Endothelial cell of umbilical vein (primary cell): ENCODE results near the gene RUNX2. TPM values are rescaled to one million over a fixed set of nuclear protein-coding genes. Genes with fewer than 3 reads are reported as not detected.

Experiments used
- BruUV-seq: library from RNA; stranded (reverse); fragments of 400-500 nt; replicated peaks from 2 replicates; lab custom pipeline; 2021; lab: Mats Ljungman, UMichigan
- CTCF ChIA-PET: fragments of 300-600, 350-600 bp; sonication (Branson Sonifier 250); formaldehyde crosslinking; loops from one replicate; lab custom pipeline; 2021; ENCODE audit warnings: antibody characterized with exemption, inconsistent platforms; lab: Charles Lee
- POLR2A ChIA-PET: fragments of 300-600, 350-600 bp; sonication (Branson Sonifier 250); formaldehyde crosslinking; loops from one replicate; lab custom pipeline; 2021; ENCODE audit warnings: antibody characterized with exemption, inconsistent platforms; lab: Charles Lee
- DNase-seq: peaks from one replicate; pipeline ENCODE4 v3.0.0-alpha.2; 2011; ENCODE audit warnings: low read depth, low spot score
- FAIRE-seq: peaks from 2 replicates; lab custom pipeline; 2011; peaks lifted over from hg19 to GRCh38; lab: Jason Lieb, UNC
- H2AFZ ChIP-seq: 2 replicates; pipeline ENCODE4 v1.6.0; 2012; ENCODE audit warnings: low read depth, low read length, control low read depth, inconsistent platforms
- H3K27ac ChIP-seq: 2 replicates; pipeline ENCODE4 v1.5.1; 2011; ENCODE audit warnings: low read depth, mild to moderate bottlenecking, control low read depth, low read length, moderate library complexity; ENCODE audit not compliant: insufficient read depth
- H3K27me3 ChIP-seq, 2 experiments: 2 replicates each; pipeline versions ENCODE4 v1.6.0 to v1.6.1; 2011; ENCODE audit warnings: low read length in 2 of 2, mixed read lengths in 1 of 2; ENCODE audit not compliant: control insufficient read depth in 2 of 2, insufficient read depth in 2 of 2
- H3K36me3 ChIP-seq, 2 experiments: 2 replicates in 1 of 2; 3 replicates in 1 of 2; pipeline ENCODE4 v1.5.1; 2011; ENCODE audit warnings: low read length in 2 of 2, mild to moderate bottlenecking in 1 of 2, moderate library complexity in 1 of 2; ENCODE audit not compliant: control insufficient read depth in 2 of 2, insufficient read depth in 2 of 2; ENCODE audit errors: extremely low read depth in 1 of 2
- H3K4me1 ChIP-seq: 3 replicates; pipeline ENCODE4 v1.5.1; 2011; ENCODE audit warnings: mild to moderate bottlenecking, low read length; ENCODE audit not compliant: control insufficient read depth, insufficient read depth; ENCODE audit errors: extremely low read depth
- H3K4me2 ChIP-seq: 2 replicates; pipeline ENCODE4 v1.6.1; 2011; ENCODE audit warnings: low read length, control low read depth, mixed read lengths; ENCODE audit not compliant: insufficient read depth
- H3K4me3 ChIP-seq, 3 experiments: fragments of 200-600 bp in 1 of 3; sonication (generic), shearing (Covaris generic) in 1 of 3; replicated peaks in 1 of 3; 2 replicates each; pipeline ENCODE4 v1.5.1; 2011 to 2016; ENCODE audit warnings: control low read depth in 3 of 3, low read length in 3 of 3, mild to moderate bottlenecking in 2 of 3, inconsistent platforms in 1 of 3, low read depth in 1 of 3, moderate library complexity in 1 of 3; ENCODE audit not compliant: insufficient read depth in 1 of 3
- H3K79me2 ChIP-seq: 2 replicates; pipeline ENCODE4 v1.6.0; 2012; ENCODE audit warnings: low read length, inconsistent platforms; ENCODE audit not compliant: control insufficient read depth, insufficient read depth
- H3K9ac ChIP-seq: replicated peaks from 2 replicates; pipeline ENCODE3; 2011; ENCODE audit warnings: low read length, control low read depth; ENCODE audit not compliant: insufficient read depth; ENCODE audit errors: extremely low read depth
- H3K9me1 ChIP-seq: replicated peaks from 3 replicates; pipeline ENCODE4 v1.6.0; 2011; ENCODE audit warnings: mild to moderate bottlenecking, low read length; ENCODE audit not compliant: control insufficient read depth, insufficient read depth; ENCODE audit errors: extremely low read depth
- H3K9me3 ChIP-seq: replicated peaks from 2 replicates; pipeline ENCODE4 v1.5.1; 2012; ENCODE audit warnings: low read length, inconsistent platforms; ENCODE audit not compliant: control insufficient read depth, insufficient read depth
- H4K20me1 ChIP-seq: replicated peaks from 2 replicates; pipeline ENCODE3; 2011; ENCODE audit warnings: mild to moderate bottlenecking, low read length; ENCODE audit not compliant: control insufficient read depth, insufficient read depth; ENCODE audit errors: extremely low read depth
- CTCF ChIP-seq, 2 donors: IDR thresholded peaks; 1 replicate in 1 of 2; 2 replicates in 1 of 2; pipeline ENCODE4 v1.5.1; 2011; ENCODE audit warnings: low read length in 2 of 2, mild to moderate bottlenecking in 2 of 2, moderate library complexity in 2 of 2, control low read depth in 1 of 2, inconsistent platforms in 1 of 2, low read depth in 1 of 2; ENCODE audit not compliant: insufficient read depth in 1 of 2; ENCODE audit errors: extremely low read depth in 1 of 2
- EZH2 ChIP-seq: IDR thresholded peaks from 2 replicates; pipeline ENCODE4 v1.6.1; 2012; ENCODE audit warnings: borderline replicate concordance, low read depth, mild to moderate bottlenecking, moderate library complexity, low read length, inconsistent platforms; ENCODE audit not compliant: severe bottlenecking
- FOS ChIP-seq: IDR thresholded peaks from 2 replicates; pipeline ENCODE4 v1.6.1; 2011; ENCODE audit warnings: mild to moderate bottlenecking, low read length, moderate library complexity, borderline replicate concordance; ENCODE audit not compliant: insufficient read depth
- GATA2 ChIP-seq: IDR thresholded peaks from 2 replicates; pipeline ENCODE4 v1.7.0; 2011; ENCODE audit warnings: low read depth, mild to moderate bottlenecking, moderate library complexity, mixed read lengths, low read length; ENCODE audit not compliant: insufficient read length, insufficient read depth
- JUN ChIP-seq: IDR thresholded peaks from 2 replicates; pipeline ENCODE4 v1.6.1; 2011; ENCODE audit warnings: borderline replicate concordance, low read depth; ENCODE audit not compliant: insufficient read length, insufficient read depth
- MAX ChIP-seq: IDR thresholded peaks from 2 replicates; pipeline ENCODE4 v1.6.1; 2011; ENCODE audit not compliant: insufficient read depth, insufficient read length
- MYC ChIP-seq: IDR thresholded peaks from one replicate; pipeline ENCODE4 v1.6.1; 2011; ENCODE audit warnings: mild to moderate bottlenecking, low read depth, low read length
- POLR2A ChIP-seq: IDR thresholded peaks from 2 replicates; pipeline ENCODE4 v1.6.1; 2012; ENCODE audit warnings: low read depth, mild to moderate bottlenecking, control low read depth, low read length
- POLR2AphosphoS5 ChIP-seq: IDR thresholded peaks from 2 replicates; pipeline ENCODE4 v1.6.1; 2012; ENCODE audit warnings: low read depth, mild to moderate bottlenecking, control low read depth, low read length, moderate library complexity; ENCODE audit not compliant: insufficient read depth
- dilution Hi-C: fragments of 300-500 bp; cut with MboI; formaldehyde crosslinking; loops from one replicate; pipeline ENCODE4 v1.15.0; 2019; ENCODE audit warnings: low sequenced_read_pairs; ENCODE audit not compliant: extremely low pct_ligation_motif_present
- intact Hi-C: fragments of 100-400 bp; cut with micrococcal nuclease; formaldehyde crosslinking; loops from one replicate; pipeline ENCODE4 v1.10.0; 2022
- polyA plus RNA-seq, 4 experiments: library from polyadenylated mRNA; depleted of rRNA in 3 of 4; stranded (reverse) in 3 of 4; unstranded in 1 of 4; fragments of >200 nt; gene quantifications; 2 replicates each; pipeline versions ENCODE4 v1.2.1 to v1.2.3, GENCODE V29; 2011 to 2012; ENCODE audit warnings: missing spikeins in 1 of 4
- total RNA-seq: library from RNA; stranded (reverse); gene quantifications from 2 replicates; pipeline ENCODE4 v1.2.3, GENCODE V29; 2021

RUNX2 gene
- total and polyA plus RNA-seq, 2 donors (not counting 3 experiments of a cell fraction or from before 2014, with no cell fraction given) = 0.06 TPM; not detected in 1

- no peak for DNase-seq
- intact Hi-C loops (no loop called here), dilution Hi-C loops (no loop called here)
- H3K4me1 ChIP-seq = no peaks in the 10 kb centered on the region
- no peaks in the 10 kb centered on the region for H3K27me3 ChIP-seq
- H3K36me3 ChIP-seq = no peaks in the 10 kb centered on the region
- H3K27ac ChIP-seq = no peak overlapping the region
- TF ChIP-seq GATA2 (no peak), CTCF (IDR thresholded peaks at IDR 0.05; ENCODE audit: extremely low read depth in 1 of 2, insufficient read depth in 1 of 2, low read depth in 1 of 2, low read length in 2 of 2) (no peak), MAX (no peak), FOS (no peak), JUN (no peak), POLR2AphosphoS5 (no peak), MYC (no peak), POLR2A (no peak), EZH2 (no peak)
- no peaks in the 10 kb centered on the region for H3K9me3 ChIP-seq
- POLR2A ChIA-PET = no interaction called here
- H2AFZ ChIP-seq = no peak overlapping the region
- no TSS peak for BruUV-seq
- no peaks in the 10 kb centered on the region for H3K79me2 ChIP-seq
- H3K4me3 ChIP-seq = no peak overlapping the region
- no peaks in the 10 kb centered on the region for H4K20me1 ChIP-seq
- H3K9me1 ChIP-seq = no peaks in the 10 kb centered on the region
- no peak overlapping the region for H3K9ac ChIP-seq
- H3K4me2 ChIP-seq = no peak overlapping the region
- FAIRE-seq = no peak
- CTCF ChIA-PET = interaction anchor here (2.0 kb wide), 1 partner anchor 226 kb away, joined by 6 read pairs; no protein-coding TSS in a partner anchor
Measured at GRCh38 chr6:45488269-45488668, 160.1 kb downstream of the RUNX2 start.
